Activated CD4-positive, alpha-beta T cell treated with anti-CD3 and anti-CD28 coated beads, Interleukin-2, amount 50 U/mL, for 4 hours (primary cell): ENCODE data around the gene RGS11.
"Not testable (repeated sequence)": the region's sequence is repeated elsewhere in the genome, so short reads cannot be mapped to it uniquely, and the experiment has no call there.

Source experiments
- DNase-seq, 2 experiments: peaks; one replicate each; pipeline ENCODE4 v3.0.0-alpha.2; 2020

Gene RGS11

GRCh38 chr16:279531-279930, 3.8 kb upstream of the RGS11 start:
- DNase-seq: no peak

GRCh38 chr16:278863-279366, 3.2 kb upstream of the RGS11 start:
- no peak for DNase-seq

GRCh38 chr16:276426-277077, 808 bp upstream of the RGS11 start:
- DNase-seq: no peak

GRCh38 chr16:275041-275641, 603 bp downstream of the RGS11 start:
- DNase-seq: peak in 1 of 2 experiments; percentile 7

- DNase-seq: no peak
These were observed 2.0 kb downstream of the RGS11 start for GRCh38 chr16:273547-274421.

- DNase-seq: no peak
These were observed 2.9 kb downstream of the RGS11 start for GRCh38 chr16:272633-273546.

- no peak for DNase-seq
These were observed 5.1 kb downstream of the RGS11 start for GRCh38 chr16:270381-271255.

GRCh38 chr16:269061-269796, 6.5 kb downstream of the RGS11 start:
- DNase-seq: no peak

GRCh38 chr16:268141-269053, 7.3 kb downstream of the RGS11 start:
- no peak for DNase-seq

- not testable (repeated sequence) for DNase-seq
These were observed 8.2 kb downstream of the RGS11 start for GRCh38 chr16:267562-267961.

GRCh38 chr16:266258-267164, 9.2 kb downstream of the RGS11 start:
- DNase-seq: no peak

GRCh38 chr16:265711-266110, 10.0 kb downstream of the RGS11 start:
- no peak for DNase-seq

GRCh38 chr16:265002-265529, 10.7 kb downstream of the RGS11 start:
- no peak for DNase-seq

- DNase-seq: no peak
These were observed 11.2 kb downstream of the RGS11 start for GRCh38 chr16:264440-264951.

GRCh38 chr16:263944-264343, 11.8 kb downstream of the RGS11 start:
- DNase-seq: no peak

GRCh38 chr16:263182-263774, 12.5 kb downstream of the RGS11 start:
- DNase-seq: no peak

- DNase-seq: no peak
These were observed 13.5 kb downstream of the RGS11 start for GRCh38 chr16:262121-262745.
